H9 (cell line): ENCODE results near the gene RANGAP1. TPM values are rescaled to one million over a fixed set of nuclear protein-coding genes. Genes with fewer than 3 reads are reported as not detected.

Experiments used
- DNase-seq: peaks from one replicate; pipeline ENCODE4 v3.0.0-alpha.2; 2017
- H2AFZ ChIP-seq: one replicate; pipeline ENCODE4 v1.6.1; 2013; ENCODE audit warnings: mild to moderate bottlenecking, low read length, control low read depth, moderate library complexity
- H2AK5ac ChIP-seq: 2 replicates; pipeline ENCODE4 v1.6.1; 2013; ENCODE audit warnings: low read length, control low read depth, mixed read lengths; ENCODE audit not compliant: insufficient read length
- H2BK120ac ChIP-seq: one replicate; pipeline ENCODE4 v1.6.1; 2013; ENCODE audit warnings: low read depth, mild to moderate bottlenecking, low read length, control low read depth, inconsistent platforms; ENCODE audit not compliant: poor library complexity, severe bottlenecking
- H2BK12ac ChIP-seq: 2 replicates; pipeline ENCODE4 v1.6.1; 2013; ENCODE audit warnings: low read length, control low read depth, mixed read lengths, low read depth; ENCODE audit not compliant: insufficient read length
- H2BK15ac ChIP-seq: 2 replicates; pipeline ENCODE4 v1.6.1; 2013; ENCODE audit warnings: low read depth, low read length, control low read depth
- H2BK20ac ChIP-seq: one replicate; pipeline ENCODE4 v1.6.1; 2013; ENCODE audit warnings: low read depth, mild to moderate bottlenecking, low read length, control low read depth, inconsistent platforms; ENCODE audit not compliant: poor library complexity, severe bottlenecking
- H2BK5ac ChIP-seq: 2 replicates; pipeline ENCODE4 v1.6.1; 2013; ENCODE audit warnings: low read length, control low read depth, mixed read lengths; ENCODE audit not compliant: insufficient read length
- H3K14ac ChIP-seq: 2 replicates; pipeline ENCODE4 v1.6.1; 2013; ENCODE audit warnings: low read length, control low read depth; ENCODE audit not compliant: insufficient read depth
- H3K18ac ChIP-seq: 2 replicates; pipeline ENCODE4 v1.6.1; 2013; ENCODE audit warnings: low read depth, mild to moderate bottlenecking, mixed read lengths, low read length, control low read depth; ENCODE audit not compliant: insufficient read length
- H3K23ac ChIP-seq: 2 replicates; pipeline ENCODE4 v1.6.1; 2013; ENCODE audit warnings: low read length, control low read depth, mixed read lengths, low read depth; ENCODE audit not compliant: insufficient read length
- H3K23me2 ChIP-seq: 2 replicates; pipeline ENCODE4 v1.6.1; 2013; ENCODE audit warnings: low read depth, mild to moderate bottlenecking, mixed read lengths, low read length, control low read depth; ENCODE audit not compliant: insufficient read length, poor library complexity, severe bottlenecking
- H3K27ac ChIP-seq: 2 replicates; pipeline ENCODE4 v1.5.1; 2013; ENCODE audit warnings: low read length, control low read depth, mixed read lengths, low read depth; ENCODE audit not compliant: insufficient read length
- H3K27me3 ChIP-seq: 2 replicates; pipeline ENCODE4 v1.6.1; 2013; ENCODE audit warnings: low read length, control low read depth, inconsistent platforms; ENCODE audit not compliant: insufficient read depth
- H3K4ac ChIP-seq: 2 replicates; pipeline ENCODE4 v1.6.1; 2013; ENCODE audit warnings: low read depth, mild to moderate bottlenecking, control low read depth, inconsistent platforms, low read length, moderate library complexity
- H3K4me1 ChIP-seq: 2 replicates; pipeline ENCODE4 v1.6.1; 2013; ENCODE audit warnings: low read length, control low read depth, inconsistent platforms; ENCODE audit not compliant: insufficient read depth
- H3K4me2 ChIP-seq: 2 replicates; pipeline ENCODE4 v1.6.1; 2013; ENCODE audit warnings: low read length, control low read depth, mixed read lengths; ENCODE audit not compliant: insufficient read length, insufficient read depth
- H3K56ac ChIP-seq: 2 replicates; pipeline ENCODE4 v1.6.1; 2013; ENCODE audit warnings: low read depth, mild to moderate bottlenecking, mixed read lengths, low read length, control low read depth; ENCODE audit not compliant: insufficient read length
- H3K79me1 ChIP-seq: 2 replicates; pipeline ENCODE4 v1.6.1; 2013; ENCODE audit warnings: low read depth, mild to moderate bottlenecking, moderate library complexity, low read length, control low read depth, inconsistent platforms; ENCODE audit not compliant: insufficient read depth, poor library complexity, severe bottlenecking
- H3K79me2 ChIP-seq: 2 replicates; pipeline ENCODE4 v1.6.1; 2013; ENCODE audit warnings: low read length, control low read depth, inconsistent platforms; ENCODE audit not compliant: insufficient read depth
- H3K9ac ChIP-seq: 2 replicates; pipeline ENCODE4 v1.6.1; 2013; ENCODE audit warnings: low read length, control low read depth, mixed read lengths; ENCODE audit not compliant: insufficient read length; ENCODE audit errors: extremely low read depth
- H3K9me3 ChIP-seq: one replicate; pipeline ENCODE4 v1.6.1; 2013; ENCODE audit warnings: low read depth, low read length, inconsistent platforms; ENCODE audit not compliant: control insufficient read depth
- H3T11ph ChIP-seq: one replicate; pipeline ENCODE4 v1.6.1; 2013; ENCODE audit warnings: mild to moderate bottlenecking, low read length, control low read depth, inconsistent platforms
- H4K20me1 ChIP-seq: one replicate; pipeline ENCODE4 v1.6.1; 2013; ENCODE audit not compliant: control insufficient read depth, insufficient read length, insufficient read depth
- H4K5ac ChIP-seq: 2 replicates; pipeline ENCODE4 v1.6.1; 2013; ENCODE audit warnings: low read depth, mild to moderate bottlenecking, mixed read lengths, low read length, control low read depth; ENCODE audit not compliant: insufficient read length
- H4K8ac ChIP-seq: replicated peaks from 2 replicates; pipeline ENCODE4 v1.6.1; 2013; ENCODE audit warnings: low read length, control low read depth, mixed read lengths, low read depth; ENCODE audit not compliant: insufficient read length
- H4K91ac ChIP-seq: 2 replicates; pipeline ENCODE4 v1.6.1; 2013; ENCODE audit warnings: low read depth, mild to moderate bottlenecking, moderate library complexity, mixed read lengths, low read length, control low read depth; ENCODE audit not compliant: insufficient read length
- H3K27ac Mint-ChIP-seq, 3 experiments: 2 replicates in 2 of 3; 3 replicates in 1 of 3; pipeline ENCODE4 v1.8.0; 2020 to 2021; ENCODE audit warnings: mixed read lengths in 3 of 3, mild to moderate bottlenecking in 1 of 3, moderate library complexity in 1 of 3
- H3K27me3 Mint-ChIP-seq: 2 replicates; pipeline ENCODE4 v1.8.0; 2021; ENCODE audit warnings: low read depth, mild to moderate bottlenecking, moderate library complexity, mixed read lengths
- H3K36me3 Mint-ChIP-seq, 3 experiments: 2 replicates in 2 of 3; 3 replicates in 1 of 3; pipeline ENCODE4 v1.8.0; 2020 to 2021; ENCODE audit warnings: low read depth in 3 of 3, mixed read lengths in 3 of 3; ENCODE audit not compliant: insufficient read depth in 1 of 3
- H3K4me1 Mint-ChIP-seq, 2 experiments: 2 replicates each; pipeline ENCODE4 v1.8.0; 2020; ENCODE audit warnings: mixed read lengths in 2 of 2
- H3K4me3 Mint-ChIP-seq, 2 experiments: 2 replicates in 1 of 2; 3 replicates in 1 of 2; pipeline ENCODE4 v1.8.0; 2020 to 2021; ENCODE audit warnings: mild to moderate bottlenecking in 2 of 2, mixed read lengths in 2 of 2, moderate library complexity in 1 of 2
- H3K9me3 Mint-ChIP-seq, 2 experiments: 2 replicates in 1 of 2; 3 replicates in 1 of 2; pipeline ENCODE4 v1.8.0; 2020; ENCODE audit warnings: mild to moderate bottlenecking in 2 of 2, mixed read lengths in 2 of 2, moderate library complexity in 1 of 2
- WGBS: extraction: QIAGEN DNeasy Blood & Tissue Kit; methylation state at CpG from one replicate; pipeline ENCODE4 v1.1.7; 2013; ENCODE audit warnings: missing lambda C conversion rate, low lambda C conversion rate, mixed read lengths; ENCODE audit not compliant: insufficient read length; ENCODE audit errors: extremely low coverage; 5-methylcytosine and 5-hydroxymethylcytosine counted together
- total RNA-seq: library from RNA; stranded (reverse); gene quantifications from 2 replicates; pipeline ENCODE4 v1.2.1, GENCODE V29; 2021
- TF ChIP-seq, protein P1 (sequence below): fragments of 200-600 bp; sonication (generic); conservative IDR thresholded peaks from 3 replicates; pipeline ENCODE4 v1.8.0; 2021; ENCODE audit warnings: antibody characterized with exemption, mild to moderate bottlenecking

The RANGAP1 gene
- total RNA-seq, 1 experiment from 2014 or later: 130 TPM

DNA sequence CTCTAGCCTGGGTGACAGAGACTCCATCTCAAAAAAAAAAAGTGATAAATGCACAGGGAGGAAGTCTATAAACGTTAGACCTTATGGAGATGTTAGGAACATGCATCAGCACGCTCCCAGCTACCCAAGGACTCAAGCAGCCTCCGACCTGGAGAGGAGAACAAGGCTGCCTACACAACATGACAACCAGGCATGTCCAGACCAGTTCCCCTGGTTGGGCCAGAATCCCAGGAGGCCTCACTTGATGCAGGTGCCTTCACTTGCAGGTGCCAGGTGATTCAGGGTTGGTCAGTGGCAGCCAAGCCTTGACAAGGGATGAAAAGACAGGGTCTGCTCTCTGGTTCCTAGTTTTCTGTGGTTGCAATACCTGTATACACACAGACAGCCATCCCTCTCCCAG lies 5.9 kb downstream of the RANGAP1 start:
- Histone ChIP-seq H3K4me2 (no peak overlapping the region), H3K14ac (no peak overlapping the region), H4K5ac (no peak overlapping the region), H3K23me2 (peaks cover 2% of the 10 kb centered on the region), H3K9me3 (no peaks in the 10 kb centered on the region), H4K8ac (no peak overlapping the region), H4K91ac (no peak overlapping the region), H2AK5ac (no peak overlapping the region), H2BK15ac (no peak overlapping the region), H2BK5ac (peak overlapping the region; percentile 26), H3T11ph (no peak overlapping the region), H2BK120ac (no peak overlapping the region), H3K18ac (no peak overlapping the region), H3K56ac (no peak overlapping the region), H4K20me1 (no peaks in the 10 kb centered on the region), H3K4ac (no peak overlapping the region), H3K79me2 (peaks cover 15% of the 10 kb centered on the region; the same call in 1 of the 2 replicates), H3K27ac (no peak overlapping the region), H3K79me1 (peaks cover 16% of the 10 kb centered on the region), H2AFZ (no peak overlapping the region), H2BK12ac (no peak overlapping the region), H2BK20ac (no peak overlapping the region), H3K23ac (no peak overlapping the region), H3K9ac (no peak overlapping the region), H3K27me3 (no peaks in the 10 kb centered on the region), H3K4me1 (no peaks in the 10 kb centered on the region)
- WGBS: no CpG with 5 or more reads among the region's 3 CpGs
- H3K27me3 Mint-ChIP-seq: no peaks in the 10 kb centered on the region
- H3K4me1 Mint-ChIP-seq: peaks cover 6 to 10% of the 10 kb centered on the region in 2 experiments
- H3K27ac Mint-ChIP-seq: peak overlapping the region in 2 of 3 experiments; percentile 36 to 70; a peak in 2 of 7 replicates
- no peak for DNase-seq
- TF ChIP-seq, protein P1, sequence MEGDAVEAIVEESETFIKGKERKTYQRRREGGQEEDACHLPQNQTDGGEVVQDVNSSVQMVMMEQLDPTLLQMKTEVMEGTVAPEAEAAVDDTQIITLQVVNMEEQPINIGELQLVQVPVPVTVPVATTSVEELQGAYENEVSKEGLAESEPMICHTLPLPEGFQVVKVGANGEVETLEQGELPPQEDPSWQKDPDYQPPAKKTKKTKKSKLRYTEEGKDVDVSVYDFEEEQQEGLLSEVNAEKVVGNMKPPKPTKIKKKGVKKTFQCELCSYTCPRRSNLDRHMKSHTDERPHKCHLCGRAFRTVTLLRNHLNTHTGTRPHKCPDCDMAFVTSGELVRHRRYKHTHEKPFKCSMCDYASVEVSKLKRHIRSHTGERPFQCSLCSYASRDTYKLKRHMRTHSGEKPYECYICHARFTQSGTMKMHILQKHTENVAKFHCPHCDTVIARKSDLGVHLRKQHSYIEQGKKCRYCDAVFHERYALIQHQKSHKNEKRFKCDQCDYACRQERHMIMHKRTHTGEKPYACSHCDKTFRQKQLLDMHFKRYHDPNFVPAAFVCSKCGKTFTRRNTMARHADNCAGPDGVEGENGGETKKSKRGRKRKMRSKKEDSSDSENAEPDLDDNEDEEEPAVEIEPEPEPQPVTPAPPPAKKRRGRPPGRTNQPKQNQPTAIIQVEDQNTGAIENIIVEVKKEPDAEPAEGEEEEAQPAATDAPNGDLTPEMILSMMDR: no peak
- peaks cover 45 to 80% (median 76%) of the 10 kb centered on the region in 3 experiments for H3K36me3 Mint-ChIP-seq
- peaks cover 0 to 2% of the 10 kb centered on the region in 2 experiments; a peak in 1 of 5 replicates for H3K9me3 Mint-ChIP-seq
- H3K4me3 Mint-ChIP-seq: no peak overlapping the region
